ENCODE results near the gene BCL2L1.

The BCL2L1 gene

GRCh38 chr20:31708736-31709534 is 13.7 kb downstream of the BCL2L1 start:
- DNase-seq: no peak

DNA sequence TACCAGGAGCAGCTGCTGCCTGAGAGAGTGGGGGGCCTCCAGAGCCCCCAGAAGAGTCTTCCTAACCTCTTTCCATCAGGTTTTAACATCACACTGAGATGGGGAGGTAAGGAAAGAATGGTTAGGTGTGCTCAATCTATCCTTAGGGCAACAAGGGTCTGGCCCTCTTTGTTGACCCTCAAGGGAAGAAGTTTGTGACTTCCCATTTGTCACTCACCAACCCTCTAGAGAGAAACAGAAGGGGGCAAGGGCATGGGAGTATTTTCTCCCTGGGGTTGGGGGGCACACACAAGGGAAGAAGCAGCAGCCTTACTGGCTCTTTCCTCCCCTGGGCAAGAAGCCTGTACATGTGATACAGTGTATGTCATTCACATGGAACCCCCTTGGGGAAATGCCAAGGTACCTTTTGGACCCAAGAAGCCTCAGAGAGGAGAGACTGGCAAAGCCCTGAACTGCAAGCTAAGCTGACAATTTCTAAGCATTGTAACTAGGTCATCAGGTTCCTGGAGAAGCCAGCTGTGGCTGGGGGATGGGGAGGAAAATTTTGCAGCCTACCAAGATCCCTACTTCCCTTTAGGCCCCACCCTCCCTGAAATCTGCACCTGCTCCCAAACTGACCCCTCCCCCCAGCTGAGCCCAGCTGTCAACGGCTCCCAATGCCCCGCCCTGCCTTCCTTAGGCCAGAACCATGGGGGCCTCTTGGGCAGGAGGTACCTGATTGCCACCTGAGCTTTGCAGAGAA is 14.5 kb downstream of the BCL2L1 start:
- no peak for DNase-seq

- DNase-seq: no peak
These were observed 15.4 kb downstream of the BCL2L1 start for GRCh38 chr20:31707258-31707615.

DNA sequence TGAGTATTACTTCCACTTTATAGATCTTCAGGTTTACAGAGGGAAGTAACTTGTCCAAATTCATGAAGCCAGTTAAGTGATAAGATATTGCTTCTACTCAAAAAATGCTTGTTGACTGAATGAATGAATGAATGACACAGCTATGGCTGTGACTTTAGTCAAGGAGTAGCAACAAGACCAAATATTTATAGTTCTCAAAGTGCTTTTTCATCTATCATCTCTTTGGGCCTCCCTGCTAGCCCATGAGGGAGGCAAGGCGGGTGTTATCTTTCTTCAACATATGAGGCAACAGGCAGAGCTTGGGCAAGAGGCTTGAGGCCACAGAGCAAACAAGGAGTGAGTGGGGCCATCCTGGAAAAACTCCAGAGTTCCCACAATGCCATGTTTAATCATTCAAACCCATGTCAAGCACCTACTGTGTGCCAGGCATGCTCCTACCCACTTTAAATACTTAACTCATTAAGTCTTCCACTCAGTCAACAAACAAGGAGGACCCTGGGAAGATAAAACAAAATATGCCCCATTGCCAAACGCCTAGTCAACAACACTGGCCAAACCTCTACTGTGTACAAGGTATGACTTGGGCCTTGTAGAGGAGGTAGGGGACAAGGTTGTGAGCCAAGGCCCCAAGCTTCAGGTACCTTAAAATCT is 15.9 kb downstream of the BCL2L1 start:
- no peak for DNase-seq

DNA sequence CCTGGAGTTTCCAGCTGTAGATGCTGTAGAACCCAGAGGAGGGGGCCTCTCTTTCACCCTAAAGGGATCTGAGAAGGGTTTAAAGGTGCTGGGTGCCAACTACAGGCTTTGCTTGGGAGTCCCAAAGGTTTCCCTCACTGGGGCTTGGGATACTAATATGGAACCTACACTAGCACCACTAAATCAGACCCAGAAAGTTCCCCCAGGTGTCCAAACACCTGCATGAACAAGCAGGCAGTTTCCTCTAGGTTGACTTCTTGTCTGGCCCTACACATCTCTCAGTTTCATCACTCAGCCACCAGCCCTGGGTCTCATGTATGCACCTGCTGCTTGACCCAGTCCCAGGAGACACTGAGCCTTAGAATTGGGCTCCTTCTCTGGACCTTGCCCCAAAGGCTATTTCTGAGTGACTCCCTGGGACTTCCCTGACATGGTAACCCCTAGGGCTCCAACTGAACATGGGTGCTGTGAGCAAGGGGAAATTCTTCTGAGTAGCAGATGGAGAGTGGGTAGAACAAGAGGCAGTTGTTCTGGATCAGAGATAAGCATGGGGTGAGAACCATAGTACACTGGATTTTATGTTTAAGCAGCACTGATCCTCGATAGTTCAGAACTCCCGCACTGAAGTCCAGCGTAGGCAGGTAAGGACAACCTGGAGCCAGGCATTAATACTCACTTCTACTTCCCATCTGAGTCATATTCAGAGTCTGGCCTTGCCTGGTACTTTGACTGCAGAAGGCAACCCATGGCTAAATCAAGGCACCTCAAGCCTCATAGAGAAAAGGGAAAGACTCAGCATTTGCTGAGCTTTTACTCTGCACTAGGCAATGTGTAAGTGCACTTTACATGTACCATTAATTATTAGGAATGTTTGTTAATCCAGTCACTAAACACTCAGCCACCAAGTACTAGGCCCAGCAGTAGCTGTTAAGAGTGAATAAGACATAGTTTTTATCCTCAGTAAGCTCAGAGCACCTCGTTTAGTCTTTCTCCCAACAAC is 16.8 kb downstream of the BCL2L1 start:
- no peak for DNase-seq

DNA sequence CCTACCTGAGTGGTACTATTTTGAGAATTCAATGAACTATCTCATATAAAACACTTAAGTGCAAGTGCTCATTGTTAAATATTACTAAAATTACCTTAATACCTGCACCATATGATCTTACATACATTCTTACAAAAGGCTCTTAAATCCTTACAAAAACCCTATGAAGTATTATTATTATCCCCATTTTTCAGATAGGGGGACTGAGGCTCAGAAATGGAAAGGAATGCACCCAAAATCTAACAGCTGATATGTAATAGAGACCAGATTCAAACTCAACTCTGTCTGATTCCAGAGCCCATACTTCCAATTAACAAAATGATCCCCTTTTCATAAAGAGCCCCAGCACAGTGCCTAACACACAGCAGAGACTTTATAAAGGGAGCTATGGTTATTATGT is 17.5 kb downstream of the BCL2L1 start:
- DNase-seq: no peak

GRCh38 chr20:31704225-31705119 is 18.2 kb downstream of the BCL2L1 start:
- DNase-seq: no peak

DNA sequence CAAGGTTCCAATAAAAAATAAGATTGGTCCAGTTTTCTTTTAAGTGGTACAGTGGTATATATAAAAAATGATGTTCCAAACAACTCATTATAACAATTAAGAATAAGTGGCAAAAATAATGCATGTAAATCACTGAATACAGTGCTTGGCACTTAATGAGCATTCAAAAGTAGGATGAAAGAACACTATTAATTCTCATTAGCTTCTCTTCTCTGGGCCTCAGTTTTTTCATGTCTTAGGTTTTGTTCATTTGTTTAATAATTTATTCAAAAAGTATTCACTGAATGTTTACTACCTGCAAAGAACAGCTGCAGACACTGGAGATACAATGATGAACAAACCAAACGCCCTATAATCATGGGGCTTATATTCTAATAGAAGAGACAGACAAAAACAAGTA is 21.1 kb downstream of the BCL2L1 start:
- no peak for DNase-seq

DNA sequence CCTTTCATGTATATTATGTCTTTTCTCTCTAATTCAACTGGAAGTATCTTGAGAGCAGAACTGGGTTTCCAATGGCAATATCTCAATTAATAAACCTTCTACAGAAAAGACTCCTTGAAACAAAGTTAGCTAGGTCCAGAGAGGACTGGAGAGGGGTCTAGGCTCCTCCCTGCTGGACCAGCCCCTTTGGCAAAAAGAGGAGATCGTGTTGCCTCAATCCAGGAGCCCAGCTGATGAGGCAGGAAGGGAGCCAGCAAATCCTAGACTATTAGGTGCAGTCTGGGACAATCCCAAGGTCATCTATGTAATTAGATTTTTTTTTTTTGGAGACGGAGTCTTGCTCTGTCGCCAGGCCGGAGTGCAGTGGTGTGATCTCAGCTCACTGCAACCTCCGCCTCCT is 21.9 kb downstream of the BCL2L1 start:
- DNase-seq: no peak

- no peak for DNase-seq
These were observed 22.6 kb downstream of the BCL2L1 start for GRCh38 chr20:31699801-31700728.

GRCh38 chr20:31698803-31699718 is 23.6 kb downstream of the BCL2L1 start:
- DNase-seq: no peak

- DNase-seq: no peak
These were observed 24.3 kb downstream of the BCL2L1 start for GRCh38 chr20:31698243-31698802.

DNA sequence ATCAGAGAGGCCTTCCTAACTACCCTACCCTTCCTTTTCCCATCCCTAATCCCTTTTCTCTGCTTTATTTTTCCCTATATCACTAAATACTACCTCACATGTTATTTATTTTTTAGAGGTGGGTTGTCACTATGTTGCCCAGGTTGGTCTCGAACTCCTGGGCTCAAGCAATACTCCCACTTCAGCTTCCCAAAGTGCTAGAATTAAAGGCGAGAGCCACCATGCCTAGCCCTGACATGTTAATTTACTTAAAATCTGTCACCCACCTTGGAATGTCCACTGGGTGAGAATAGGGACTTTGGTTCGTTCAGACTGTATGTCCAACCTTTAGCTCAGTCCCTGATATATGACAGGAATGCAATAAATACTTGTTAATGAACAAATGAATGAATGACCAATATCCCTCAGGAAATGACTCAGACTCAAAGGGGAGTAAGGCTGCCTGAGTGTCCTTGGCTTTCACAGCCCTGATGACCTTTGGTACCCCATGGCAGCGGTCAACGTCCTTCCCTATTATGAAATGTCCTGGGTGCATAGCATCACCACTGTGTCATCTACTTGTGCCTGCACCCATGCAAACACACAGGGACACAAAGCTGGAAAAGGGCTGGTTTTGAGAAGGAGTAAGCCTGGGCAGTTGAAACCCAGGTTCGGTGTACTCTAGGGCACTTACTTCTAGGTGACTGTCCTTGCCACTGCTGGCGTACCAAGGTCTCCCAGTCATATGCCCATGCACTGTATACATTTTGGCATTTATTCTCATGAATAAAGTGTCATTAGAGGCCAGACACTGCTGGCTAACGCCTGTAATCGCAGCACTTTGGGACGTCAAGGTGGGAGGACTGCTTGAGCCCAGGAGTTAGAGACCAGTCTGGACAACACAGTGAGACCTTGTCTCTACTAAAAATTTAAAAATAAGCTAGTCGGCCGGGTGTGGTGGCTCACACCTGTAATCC is 26.5 kb downstream of the BCL2L1 start:
- DNase-seq: no peak

DNA sequence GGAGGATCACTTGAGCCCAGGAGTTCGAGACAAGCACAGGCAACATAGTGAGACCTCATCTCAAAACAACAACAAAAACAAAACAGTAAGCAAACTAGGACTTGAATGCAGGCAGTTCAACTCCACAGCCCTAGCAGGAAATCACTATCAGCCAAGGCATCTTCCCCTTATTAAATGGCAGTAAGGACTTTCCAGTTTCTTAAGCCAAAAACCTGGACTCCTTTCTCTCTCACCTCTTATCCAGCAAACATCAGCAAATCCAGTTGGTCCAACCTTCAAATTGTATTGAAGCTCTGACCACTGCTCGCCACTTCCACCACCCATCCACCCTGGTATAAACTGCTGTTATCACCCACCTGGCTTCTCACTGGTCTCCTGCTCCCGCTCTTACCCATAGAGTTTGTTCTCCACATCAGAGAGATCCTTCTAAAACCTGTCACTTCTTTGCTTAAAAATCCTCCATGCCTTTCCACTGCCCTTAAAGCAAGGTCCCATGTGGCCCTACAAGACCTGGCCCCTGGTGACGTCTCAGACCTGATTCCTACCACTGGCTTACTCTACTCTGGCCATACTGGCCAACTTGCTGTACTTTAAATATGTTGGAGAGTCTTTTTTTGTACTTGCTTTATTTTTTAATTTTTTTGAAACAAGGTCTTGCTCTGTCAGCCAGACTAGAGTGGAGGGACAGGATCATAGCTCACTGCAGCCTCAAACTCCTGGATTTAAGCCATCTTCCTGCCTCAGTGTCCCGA is 27.6 kb downstream of the BCL2L1 start:
- no peak for DNase-seq

DNA sequence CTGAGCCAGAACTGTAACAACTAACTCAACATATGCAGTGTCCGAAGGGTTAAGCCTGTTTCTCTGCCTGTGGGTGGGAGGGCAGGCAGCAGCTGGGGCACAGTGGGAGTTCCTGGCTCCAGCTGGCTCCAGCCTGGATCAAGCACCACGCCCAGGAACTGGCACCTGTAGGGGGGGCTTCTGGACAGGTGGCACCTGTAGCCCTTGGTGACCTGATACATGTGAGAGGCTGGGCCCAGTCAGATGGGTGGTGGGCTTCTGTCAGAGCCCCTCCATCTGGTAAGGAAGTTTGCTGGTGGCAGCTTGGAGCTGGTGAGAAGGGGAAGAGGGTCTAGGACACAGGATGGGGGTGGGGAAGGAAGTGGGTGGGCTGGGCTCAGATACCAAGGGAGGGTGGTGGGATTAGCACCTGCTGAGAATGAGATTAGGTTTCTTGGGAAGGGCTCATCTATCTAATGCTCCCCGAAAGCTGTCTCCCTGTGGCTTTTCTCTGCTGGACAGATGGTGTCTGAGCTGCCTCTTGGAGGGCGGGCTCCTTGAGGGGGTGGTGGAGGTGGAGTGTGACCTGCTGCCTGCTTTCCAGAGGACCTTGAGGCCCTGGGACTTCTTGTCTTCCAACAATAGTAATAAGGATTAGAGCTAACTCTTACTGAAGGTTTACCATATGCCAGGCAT is 28.5 kb downstream of the BCL2L1 start:
- DNase-seq: no peak

DNA sequence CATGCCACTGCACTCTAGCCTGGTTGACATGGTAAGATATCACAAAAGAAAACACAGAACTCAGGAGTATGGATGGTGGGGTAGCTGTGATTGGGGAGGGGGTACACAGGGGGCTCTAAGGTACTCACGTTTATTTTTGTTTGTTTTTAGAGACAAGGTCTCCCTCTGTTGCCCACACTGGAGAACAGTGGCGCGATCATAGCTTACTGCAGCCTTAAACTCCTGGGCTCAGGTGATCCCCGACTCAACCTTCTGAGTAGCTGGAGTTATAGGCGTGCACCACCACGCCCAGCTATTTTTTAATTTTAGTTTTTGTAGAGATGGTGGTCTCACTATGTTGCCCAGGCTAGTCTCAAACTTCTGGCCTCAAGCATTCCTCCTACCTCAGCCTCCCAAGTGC is 29.3 kb downstream of the BCL2L1 start:
- DNase-seq: no peak

Data from activated T-cell treated with anti-CD3 and anti-CD28 coated beads, Interleukin-2, amount 50 U/mL, for 1 hour (primary cell).